GM12801 (cell line): Measurements from ENCODE around the gene SCNN1G.

Source experiments
- TF ChIP-seq, protein P1 (sequence below): IDR thresholded peaks from one replicate; pipeline ENCODE4 v1.5.1; 2011; ENCODE audit warnings: control low read depth; ENCODE audit not compliant: insufficient read length; ENCODE audit errors: extremely low read depth

SCNN1G gene

DNA sequence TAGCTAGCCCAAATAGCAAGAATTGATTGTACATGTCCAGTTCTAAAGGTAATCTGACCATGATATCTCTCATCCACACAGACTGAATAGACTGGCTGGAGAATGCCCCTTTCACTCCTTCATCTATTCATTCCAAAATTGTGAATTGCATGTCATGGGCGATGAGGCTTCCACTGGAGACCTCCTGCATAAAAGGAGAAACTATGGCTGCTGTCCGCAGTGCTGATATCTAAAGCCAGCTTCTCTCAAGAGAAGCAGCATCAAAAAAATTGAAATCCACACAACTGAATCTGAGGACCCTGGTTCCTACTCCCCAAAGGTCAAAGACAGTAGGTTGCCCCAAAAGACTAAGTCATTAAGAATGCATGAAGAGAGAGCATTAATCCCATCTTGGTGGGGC lies 7.9 kb upstream of the SCNN1G start:
- TF ChIP-seq, protein P1, sequence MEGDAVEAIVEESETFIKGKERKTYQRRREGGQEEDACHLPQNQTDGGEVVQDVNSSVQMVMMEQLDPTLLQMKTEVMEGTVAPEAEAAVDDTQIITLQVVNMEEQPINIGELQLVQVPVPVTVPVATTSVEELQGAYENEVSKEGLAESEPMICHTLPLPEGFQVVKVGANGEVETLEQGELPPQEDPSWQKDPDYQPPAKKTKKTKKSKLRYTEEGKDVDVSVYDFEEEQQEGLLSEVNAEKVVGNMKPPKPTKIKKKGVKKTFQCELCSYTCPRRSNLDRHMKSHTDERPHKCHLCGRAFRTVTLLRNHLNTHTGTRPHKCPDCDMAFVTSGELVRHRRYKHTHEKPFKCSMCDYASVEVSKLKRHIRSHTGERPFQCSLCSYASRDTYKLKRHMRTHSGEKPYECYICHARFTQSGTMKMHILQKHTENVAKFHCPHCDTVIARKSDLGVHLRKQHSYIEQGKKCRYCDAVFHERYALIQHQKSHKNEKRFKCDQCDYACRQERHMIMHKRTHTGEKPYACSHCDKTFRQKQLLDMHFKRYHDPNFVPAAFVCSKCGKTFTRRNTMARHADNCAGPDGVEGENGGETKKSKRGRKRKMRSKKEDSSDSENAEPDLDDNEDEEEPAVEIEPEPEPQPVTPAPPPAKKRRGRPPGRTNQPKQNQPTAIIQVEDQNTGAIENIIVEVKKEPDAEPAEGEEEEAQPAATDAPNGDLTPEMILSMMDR: no peak

DNA sequence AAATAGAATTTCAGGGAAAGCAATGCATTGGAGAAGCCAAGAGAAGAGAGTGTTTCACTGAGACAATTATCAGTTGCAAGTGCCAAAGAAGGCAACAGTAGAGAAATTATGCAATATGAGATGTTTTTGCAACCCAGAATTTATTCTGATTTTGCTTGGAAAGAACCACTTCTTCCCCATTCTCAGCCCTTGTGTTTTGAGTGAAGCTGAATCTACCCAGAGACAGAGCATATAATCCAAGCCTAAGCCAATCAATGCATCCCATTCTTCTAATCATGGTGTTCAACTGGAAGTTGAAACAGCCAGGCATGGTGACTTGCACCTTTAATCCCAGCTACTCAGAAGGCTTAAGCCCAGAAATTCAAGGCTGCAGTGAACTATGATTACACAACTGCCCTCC lies 6.9 kb upstream of the SCNN1G start:
- TF ChIP-seq, protein P1: no peak

DNA sequence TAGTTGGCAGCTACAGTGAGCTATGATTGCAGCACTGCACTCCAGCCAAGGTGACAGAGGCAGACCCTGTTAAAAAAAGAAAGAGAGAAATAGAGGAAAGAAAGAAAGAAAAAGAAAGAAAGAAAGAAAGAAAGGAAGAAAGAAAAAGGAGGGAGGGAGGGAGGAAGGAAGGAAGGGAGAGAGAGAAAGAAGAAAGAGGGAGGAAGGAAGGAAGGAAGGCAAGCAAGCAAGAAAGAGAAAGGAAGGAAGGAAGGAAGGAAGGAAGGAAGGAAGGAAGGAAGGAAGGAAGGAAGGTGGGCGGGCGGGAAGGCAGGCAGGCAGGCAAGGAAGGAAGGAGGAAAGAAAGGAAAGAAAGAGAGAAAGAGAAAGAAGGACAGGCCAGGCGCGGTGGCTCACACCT lies 1.0 kb upstream of the SCNN1G start:
- TF ChIP-seq, protein P1: no peak

DNA sequence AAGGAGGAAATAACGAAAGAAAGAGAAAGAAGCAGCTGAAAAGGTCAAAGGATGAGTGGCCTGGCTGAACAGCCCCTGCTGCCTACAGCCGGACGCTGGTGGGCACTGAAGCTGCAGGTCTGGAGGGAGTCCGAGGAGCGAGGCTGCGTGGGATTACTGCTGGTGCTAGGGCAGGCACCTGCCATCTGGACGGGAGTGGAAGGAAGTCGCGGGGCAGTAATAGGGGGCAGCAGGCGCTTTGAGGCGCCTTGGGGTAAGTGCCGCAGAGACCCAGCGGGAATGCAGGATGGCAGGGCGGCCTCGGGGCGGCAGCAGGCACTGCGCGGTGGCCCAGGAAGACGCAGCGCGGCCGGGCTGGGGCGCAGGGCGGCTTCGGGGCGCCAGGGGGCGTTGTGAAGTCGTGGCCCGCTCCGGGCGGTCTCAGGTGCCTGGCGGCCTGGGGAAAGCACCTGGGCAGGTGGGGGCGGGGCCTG lies 303 bp upstream of the SCNN1G start:
- TF ChIP-seq, protein P1: no peak

DNA sequence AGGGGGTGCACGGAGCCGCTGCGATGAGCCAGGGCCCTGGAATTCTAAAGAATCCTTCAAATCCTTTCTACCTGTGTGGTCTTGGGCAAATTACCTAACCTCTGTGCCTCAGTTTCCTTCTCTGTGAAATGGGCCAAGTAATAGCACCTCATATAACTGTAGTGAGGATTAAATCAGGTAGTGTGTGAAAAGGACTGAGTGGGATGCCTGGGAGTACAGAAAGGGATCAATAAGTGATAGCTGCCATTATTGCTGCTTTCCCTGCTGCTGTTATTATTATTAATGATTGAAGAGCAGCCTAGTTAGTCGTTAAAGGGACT lies 958 bp downstream of the SCNN1G start:
- TF ChIP-seq, protein P1: no peak

DNA sequence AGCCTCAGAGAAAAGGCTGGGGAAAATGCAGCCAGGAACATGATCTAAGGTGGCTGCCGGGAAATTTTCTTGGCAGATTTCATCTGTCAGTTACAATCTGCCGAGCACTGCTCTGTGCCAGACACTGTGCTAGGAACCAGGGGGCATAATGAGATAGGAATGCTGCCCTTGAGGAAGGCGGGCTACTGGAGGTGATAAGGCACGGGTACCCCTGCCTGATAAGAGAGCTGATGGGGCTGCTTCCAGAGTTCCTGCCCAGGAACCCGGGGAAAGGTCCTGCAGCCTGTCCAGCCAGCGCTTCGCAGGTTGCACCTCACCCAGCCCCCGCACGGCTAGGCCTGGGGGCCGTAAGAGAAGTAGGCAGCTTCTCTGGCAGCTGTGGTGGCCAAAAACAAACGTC lies 3.1 kb downstream of the SCNN1G start:
- TF ChIP-seq, protein P1: no peak

DNA sequence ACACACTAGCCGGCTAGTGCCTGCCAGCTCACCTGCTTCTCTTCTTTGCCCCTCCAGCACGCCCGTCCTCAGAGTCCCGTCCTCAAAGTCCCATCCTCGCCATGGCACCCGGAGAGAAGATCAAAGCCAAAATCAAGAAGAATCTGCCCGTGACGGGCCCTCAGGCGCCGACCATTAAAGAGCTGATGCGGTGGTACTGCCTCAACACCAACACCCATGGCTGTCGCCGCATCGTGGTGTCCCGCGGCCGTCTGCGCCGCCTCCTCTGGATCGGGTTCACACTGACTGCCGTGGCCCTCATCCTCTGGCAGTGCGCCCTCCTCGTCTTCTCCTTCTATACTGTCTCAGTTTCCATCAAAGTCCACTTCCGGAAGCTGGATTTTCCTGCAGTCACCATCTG lies 3.6 kb downstream of the SCNN1G start:
- TF ChIP-seq, protein P1: no peak

DNA sequence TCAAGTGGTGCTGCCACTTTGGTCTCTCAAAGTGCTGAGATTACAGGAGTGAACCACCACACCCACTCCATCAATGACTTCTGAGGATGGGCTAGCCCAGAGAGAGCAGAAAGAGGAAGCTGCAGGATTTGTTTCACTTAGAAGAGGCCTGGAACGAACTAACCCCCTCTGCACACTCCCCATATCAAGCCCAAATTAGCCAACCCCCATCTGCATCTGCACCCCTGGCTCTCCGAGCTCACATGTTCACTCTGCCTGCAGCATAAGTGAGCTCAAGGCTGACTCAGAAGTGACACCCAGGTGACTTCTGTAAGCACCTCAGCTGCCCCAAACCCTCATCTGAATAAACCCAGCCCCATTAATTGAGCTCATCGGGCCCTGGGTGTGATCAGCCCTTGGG lies 4.8 kb downstream of the SCNN1G start:
- TF ChIP-seq, protein P1: no peak
